ENCODE measurements around the gene RAB3GAP2.
A peak's percentile ranks its signal among the peaks of the same experiment; 100 is the strongest.

- TF ChIP-seq EZH2 (IDR thresholded peaks at IDR 0.05; ENCODE audit: low read length, missing control alignments) (no peak), CTCF (conservative IDR thresholded peaks at IDR 0.05 in 1 of 2, IDR thresholded peaks at IDR 0.05 in 1 of 2; ENCODE audit: low read depth in 1 of 2, low read length in 2 of 2) (peak in 1 of 2 donors; percentile 39)
Observed at GRCh38 chr1:220123889-220124288, 148.4 kb downstream of the RAB3GAP2 start.

Measured in fibroblast of lung (primary cell).